SIG-M5 treated with dmso at 0.1 percent for 504 hours (cell line): ENCODE results near the gene SOCS1.

Experiments
- DNase-seq: peaks from one replicate; lab custom pipeline; 2025; ENCODE audit not compliant: unreplicated experiment; lab: John Stamatoyannopoulos, UW

Gene SOCS1

GRCh38 chr16:11249233-11250061, 6.6 kb downstream of the SOCS1 start:
- no peak for DNase-seq

GRCh38 chr16:11248133-11248532, 7.9 kb downstream of the SOCS1 start:
- DNase-seq: no peak

- no peak for DNase-seq
Observed at GRCh38 chr16:11245988-11246387, 10.0 kb downstream of the SOCS1 start.

- no peak for DNase-seq
Observed at GRCh38 chr16:11245222-11245737, 10.7 kb downstream of the SOCS1 start.

- no peak for DNase-seq
Observed at GRCh38 chr16:11242658-11243057, 13.3 kb downstream of the SOCS1 start.

- DNase-seq: no peak
Observed at GRCh38 chr16:11241480-11242204, 14.4 kb downstream of the SOCS1 start.

GRCh38 chr16:11240636-11241473, 15.1 kb downstream of the SOCS1 start:
- DNase-seq: no peak

GRCh38 chr16:11239644-11240632, 16.1 kb downstream of the SOCS1 start:
- no peak for DNase-seq

- DNase-seq: no peak
Observed at GRCh38 chr16:11238272-11239202, 17.5 kb downstream of the SOCS1 start.

GRCh38 chr16:11236461-11237254, 19.3 kb downstream of the SOCS1 start:
- peak; percentile 83 for DNase-seq

- no peak for DNase-seq
Observed at GRCh38 chr16:11235703-11235991, 20.4 kb downstream of the SOCS1 start.

- DNase-seq: peak; percentile 14
Observed at GRCh38 chr16:11234884-11235702, 20.9 kb downstream of the SOCS1 start.

GRCh38 chr16:11233727-11234376, 22.2 kb downstream of the SOCS1 start:
- DNase-seq: peak; percentile 42

- no peak for DNase-seq
Observed at GRCh38 chr16:11232852-11233726, 22.9 kb downstream of the SOCS1 start.

- DNase-seq: no peak
Observed at GRCh38 chr16:11232302-11232851, 23.6 kb downstream of the SOCS1 start.
